TTC549 (cell line): ENCODE data around the gene ARSA.
"Not testable (repeated sequence)": the region's sequence is repeated elsewhere in the genome, so short reads cannot be mapped to it uniquely, and the experiment has no call there.

ENCODE experiments used
- FAIRE-seq: peaks from 2 replicates; lab custom pipeline; 2012; peaks lifted over from hg19 to GRCh38; lab: Jason Lieb, UNC

The ARSA gene

GRCh38 chr22:50621948-50622722 lies 5.8 kb downstream of the ARSA start:
- FAIRE-seq, result no peak

GRCh38 chr22:50621356-50621880 lies 6.5 kb downstream of the ARSA start:
- no peak for FAIRE-seq

GRCh38 chr22:50620593-50621355 lies 7.2 kb downstream of the ARSA start:
- FAIRE-seq, result no peak

GRCh38 chr22:50614296-50614695 lies 13.7 kb downstream of the ARSA start:
- FAIRE-seq, result not testable (repeated sequence)

GRCh38 chr22:50613291-50613981 lies 14.5 kb downstream of the ARSA start:
- FAIRE-seq, result no peak

GRCh38 chr22:50612528-50613221 lies 15.3 kb downstream of the ARSA start:
- no peak for FAIRE-seq

- FAIRE-seq, result no peak
These were observed 15.8 kb downstream of the ARSA start for GRCh38 chr22:50612168-50612527.

- FAIRE-seq, result no peak
These were observed 16.5 kb downstream of the ARSA start for GRCh38 chr22:50611341-50612060.

- no peak for FAIRE-seq
These were observed 17.4 kb downstream of the ARSA start for GRCh38 chr22:50610581-50610980.

GRCh38 chr22:50610041-50610451 lies 17.9 kb downstream of the ARSA start:
- no peak for FAIRE-seq

GRCh38 chr22:50609599-50609998 lies 18.4 kb downstream of the ARSA start:
- FAIRE-seq, result no peak

- no peak for FAIRE-seq
These were observed 19.0 kb downstream of the ARSA start for GRCh38 chr22:50608996-50609395.

GRCh38 chr22:50608058-50608840 lies 19.7 kb downstream of the ARSA start:
- FAIRE-seq, result not testable (repeated sequence)

GRCh38 chr22:50607659-50608020 lies 20.3 kb downstream of the ARSA start:
- no peak for FAIRE-seq

- no peak for FAIRE-seq
These were observed 20.9 kb downstream of the ARSA start for GRCh38 chr22:50606946-50607658.

- no peak for FAIRE-seq
These were observed 21.6 kb downstream of the ARSA start for GRCh38 chr22:50606165-50606945.

GRCh38 chr22:50605613-50606074 lies 22.3 kb downstream of the ARSA start:
- FAIRE-seq, result no peak

- FAIRE-seq, result no peak
These were observed 22.8 kb downstream of the ARSA start for GRCh38 chr22:50605002-50605612.
